ENCODE results near the gene TMSB4X.
"Not testable (repeated sequence)": the region's sequence is repeated elsewhere in the genome, so short reads cannot be mapped to it uniquely, and the experiment has no call there.

Gene TMSB4X

DNA sequence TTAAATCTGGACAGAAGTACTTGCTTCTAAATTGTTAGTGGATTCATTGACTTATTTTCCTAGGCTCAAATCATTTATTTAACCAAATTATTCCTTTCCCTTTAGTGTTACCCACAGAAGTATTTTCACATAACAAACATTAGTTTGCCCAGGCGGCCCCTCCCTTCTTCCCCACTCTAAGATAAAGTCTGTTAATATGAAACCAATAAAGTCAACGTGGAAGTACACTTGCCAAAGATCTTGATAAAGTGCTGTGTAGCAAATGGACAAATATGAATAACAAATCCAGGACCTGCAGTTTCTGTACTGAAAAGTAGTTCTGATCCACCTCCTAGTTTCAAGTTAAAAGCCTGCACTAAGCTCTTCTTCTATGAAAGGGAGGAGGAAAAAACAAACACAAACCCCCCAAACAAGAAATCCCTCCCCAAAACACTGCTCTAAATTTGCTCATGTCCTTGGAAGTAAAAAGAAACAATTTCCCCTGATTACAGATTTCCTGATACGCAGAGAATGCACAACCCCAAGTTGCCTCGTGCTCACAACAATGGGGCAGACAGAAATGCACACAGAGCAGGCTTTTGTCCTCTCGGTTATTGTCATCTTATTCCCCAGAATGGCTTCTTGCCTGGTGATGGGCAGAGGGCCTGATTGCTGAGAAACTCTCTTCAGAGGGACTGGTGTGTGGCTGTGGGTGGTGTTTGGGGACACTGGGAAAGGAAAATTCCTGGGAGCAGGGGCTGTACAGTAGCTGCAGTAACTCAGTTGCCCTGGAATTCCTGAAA is 23.2 kb downstream of the TMSB4X start:
- no peak for DNase-seq (ENCODE audit: low spot score)

DNA sequence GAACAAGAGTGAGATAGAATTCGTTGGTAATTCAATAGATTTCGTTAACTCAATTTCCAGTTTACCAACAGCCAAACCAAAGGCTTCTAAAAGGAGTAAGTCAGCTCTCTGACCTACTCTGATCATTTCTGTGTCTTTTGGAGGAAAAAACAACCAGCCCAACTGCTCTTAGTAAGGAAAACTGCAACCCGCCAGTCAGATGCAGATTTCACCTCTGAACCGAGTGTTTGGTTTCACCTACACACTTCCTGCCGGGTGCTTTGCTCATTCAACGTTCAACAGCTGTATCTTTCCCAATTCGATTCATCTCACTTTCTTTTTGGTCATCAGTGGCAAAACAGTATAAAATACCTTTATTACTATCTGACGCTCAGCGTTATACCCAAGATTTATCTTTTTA is 24.5 kb downstream of the TMSB4X start:
- DNase-seq (ENCODE audit: low spot score) = no peak

DNA sequence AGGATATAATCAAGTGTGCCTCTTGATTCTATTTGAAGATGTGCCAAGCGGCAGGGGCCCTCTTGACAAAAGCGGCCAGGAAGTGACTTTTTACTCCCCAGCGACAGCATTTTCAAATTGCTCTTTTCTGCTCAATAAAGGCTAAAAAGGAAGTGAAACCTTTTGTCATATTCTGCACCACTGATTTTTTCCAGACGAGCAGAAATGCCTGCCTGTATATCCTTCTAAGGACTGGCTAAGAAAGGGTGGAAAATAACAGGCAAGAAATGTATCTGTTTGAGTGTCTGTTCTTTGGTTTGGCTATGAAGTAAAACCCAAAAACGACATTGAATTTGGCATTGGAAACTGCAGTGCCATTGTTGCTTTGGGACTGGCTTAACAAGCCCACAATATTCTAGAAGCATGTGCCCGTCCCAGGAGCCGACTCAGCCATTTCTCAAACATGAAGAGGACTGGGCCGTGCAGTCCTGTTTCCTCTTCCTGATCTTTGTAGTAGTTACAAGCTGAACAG is 25.4 kb downstream of the TMSB4X start:
- no peak for DNase-seq (ENCODE audit: low spot score)

DNA sequence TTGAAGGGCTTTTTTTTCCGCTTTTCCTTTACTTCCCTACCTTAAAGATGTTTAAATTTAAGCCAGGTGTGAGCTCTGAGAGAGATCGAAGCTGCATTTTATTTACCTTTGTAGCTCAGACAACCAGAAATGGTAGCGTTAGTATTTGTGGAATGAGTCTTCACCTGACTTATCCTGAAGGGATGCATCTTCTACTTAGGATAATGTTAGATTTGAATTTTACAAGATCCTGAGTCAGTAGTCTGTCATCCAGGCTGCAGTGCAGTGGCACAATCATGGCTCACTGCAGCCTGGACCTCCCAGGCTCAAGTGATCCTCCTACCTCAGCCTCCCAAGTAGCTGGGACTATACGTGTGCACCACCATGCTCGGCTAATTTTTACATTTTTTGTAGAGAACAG is 26.2 kb downstream of the TMSB4X start:
- no peak for DNase-seq (ENCODE audit: low spot score)

GRCh38 chrX:13001961-13002671 is 27.2 kb downstream of the TMSB4X start:
- DNase-seq (ENCODE audit: low spot score) = peak; percentile 86

DNA sequence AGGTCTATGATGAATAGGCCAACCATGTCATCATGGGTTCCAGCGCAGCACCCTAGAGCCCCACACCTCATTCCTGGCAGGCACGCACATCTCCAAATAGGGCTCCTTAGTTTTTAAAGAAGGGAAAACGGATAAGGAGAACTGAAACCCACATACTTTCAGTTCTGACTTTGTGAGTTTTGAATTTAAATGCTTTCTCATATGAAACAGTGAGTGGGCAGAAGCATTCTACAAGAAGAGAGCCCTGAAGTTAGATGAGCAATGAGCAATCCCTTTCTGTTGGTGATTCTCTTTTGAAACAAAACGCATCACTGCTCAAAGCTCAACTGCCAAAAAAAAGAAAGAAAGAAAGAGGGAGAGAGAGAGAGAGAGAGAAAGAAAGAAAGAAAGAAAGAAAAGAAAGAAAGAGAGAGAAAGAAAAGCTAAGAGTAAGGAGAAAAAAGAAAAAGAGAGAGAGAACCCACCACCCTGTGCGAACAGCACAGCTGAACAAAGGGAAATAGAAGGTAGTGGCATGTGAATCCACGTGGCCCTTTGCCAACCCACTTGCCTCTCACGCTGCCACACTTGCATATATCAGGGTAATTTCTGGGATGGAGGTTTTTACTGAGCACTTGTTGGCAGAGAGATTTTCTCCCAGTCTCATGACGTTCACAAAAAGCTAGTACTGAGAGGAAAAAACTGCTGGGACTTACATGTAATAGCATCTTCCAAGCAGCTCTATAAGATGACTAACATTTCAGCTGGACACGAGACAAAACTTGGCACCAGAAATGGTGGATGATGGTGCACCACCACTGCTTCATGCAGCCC is 31.0 kb downstream of the TMSB4X start:
- DNase-seq (ENCODE audit: low spot score) = no peak

DNA sequence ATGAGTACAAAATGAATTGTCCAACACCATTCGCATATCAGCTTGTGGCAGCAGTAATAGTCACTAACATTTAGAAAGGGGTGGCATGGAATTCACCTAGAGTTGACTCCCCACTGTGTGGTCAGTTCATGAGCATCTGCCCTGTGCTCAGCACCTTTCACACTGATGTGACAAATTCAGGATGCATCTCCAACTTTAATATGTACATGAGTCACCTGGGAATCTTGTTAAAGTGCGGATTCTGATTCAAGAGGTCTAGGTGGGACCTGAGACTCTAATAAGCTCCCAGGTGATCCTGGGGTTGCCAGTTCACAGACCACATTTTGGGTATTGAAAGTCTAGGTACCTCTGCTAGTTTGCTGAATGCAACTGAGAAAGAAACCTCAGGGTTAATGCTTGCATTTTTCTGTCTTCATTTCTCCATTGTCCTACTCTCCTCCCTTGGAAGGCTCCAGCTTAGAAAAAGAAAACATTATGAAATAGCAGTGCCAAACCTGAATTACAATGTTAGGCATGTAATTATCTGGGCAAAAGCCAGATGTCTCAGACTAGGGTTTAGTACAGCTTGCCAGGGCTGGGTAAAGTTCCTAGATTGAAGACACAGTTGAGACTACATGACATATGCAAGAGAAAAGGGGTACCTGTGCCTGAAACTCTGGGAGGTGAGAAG is 32.7 kb downstream of the TMSB4X start:
- no peak for DNase-seq (ENCODE audit: low spot score)

DNA sequence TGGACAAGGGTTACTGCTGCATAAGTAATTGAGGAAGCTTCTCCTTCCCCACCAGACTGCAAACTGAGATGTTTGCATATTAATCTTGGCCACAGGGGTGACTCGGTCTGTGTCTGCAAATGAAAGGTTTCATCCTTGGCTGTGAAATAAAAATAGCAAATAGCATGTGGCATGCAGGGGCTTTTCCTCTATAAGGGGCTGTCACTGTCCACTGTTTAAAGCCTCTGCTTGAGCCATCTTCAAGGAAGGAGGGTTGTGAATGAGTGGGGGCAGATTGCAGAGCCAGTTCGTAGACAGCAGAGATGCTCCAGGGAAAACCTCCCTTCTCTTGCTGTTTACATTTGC is 33.3 kb downstream of the TMSB4X start:
- no peak for DNase-seq (ENCODE audit: low spot score)

- no peak for DNase-seq (ENCODE audit: low spot score)
Observed at GRCh38 chrX:13008851-13009250, 33.9 kb downstream of the TMSB4X start.

DNA sequence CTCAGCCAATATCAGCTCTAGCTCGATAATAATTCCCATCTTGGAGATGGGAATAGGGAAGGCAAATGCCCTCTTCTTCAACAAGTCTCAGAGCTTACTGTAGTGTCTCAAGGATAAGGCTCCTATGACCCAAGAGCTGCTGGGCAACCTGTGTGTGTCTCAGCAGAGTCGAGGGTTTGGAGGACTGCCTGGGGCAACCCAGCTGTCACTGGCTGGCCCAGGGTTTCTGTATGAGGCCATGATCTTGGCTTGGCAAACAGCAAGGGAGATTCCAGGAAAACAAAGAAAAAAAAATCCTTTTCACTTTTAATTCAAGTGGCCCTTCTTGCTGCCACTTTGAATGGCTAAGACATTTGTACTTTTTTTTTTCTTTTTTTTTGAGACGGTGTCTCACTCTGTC is 34.4 kb downstream of the TMSB4X start:
- no peak for DNase-seq (ENCODE audit: low spot score)

- DNase-seq (ENCODE audit: low spot score) = no peak
Observed at GRCh38 chrX:13009844-13010243, 34.9 kb downstream of the TMSB4X start.

DNA sequence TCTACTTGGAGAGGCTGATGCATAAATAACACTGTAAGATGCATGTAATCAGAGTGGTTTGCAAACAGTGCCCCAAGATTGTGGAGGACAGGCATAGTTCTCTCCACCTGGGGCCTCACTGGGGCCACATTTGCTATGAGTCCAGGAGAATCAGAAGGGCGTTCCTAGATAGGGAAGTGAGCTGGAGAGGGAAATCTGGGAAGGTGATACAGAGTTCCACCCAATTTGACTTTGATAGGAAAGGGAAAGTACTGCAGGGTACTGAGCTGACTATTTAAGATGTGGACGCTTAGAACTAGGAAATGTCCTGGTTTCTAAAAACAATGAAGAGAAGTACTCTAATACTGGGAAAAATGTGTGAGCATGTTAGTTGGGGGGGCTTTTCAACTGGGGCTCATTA is 35.6 kb downstream of the TMSB4X start:
- DNase-seq (ENCODE audit: low spot score) = no peak

- DNase-seq (ENCODE audit: low spot score) = no peak
Observed at GRCh38 chrX:13013363-13014110, 38.6 kb downstream of the TMSB4X start.

GRCh38 chrX:13014111-13015096 is 39.5 kb downstream of the TMSB4X start:
- DNase-seq (ENCODE audit: low spot score) = peak; percentile 20

DNA sequence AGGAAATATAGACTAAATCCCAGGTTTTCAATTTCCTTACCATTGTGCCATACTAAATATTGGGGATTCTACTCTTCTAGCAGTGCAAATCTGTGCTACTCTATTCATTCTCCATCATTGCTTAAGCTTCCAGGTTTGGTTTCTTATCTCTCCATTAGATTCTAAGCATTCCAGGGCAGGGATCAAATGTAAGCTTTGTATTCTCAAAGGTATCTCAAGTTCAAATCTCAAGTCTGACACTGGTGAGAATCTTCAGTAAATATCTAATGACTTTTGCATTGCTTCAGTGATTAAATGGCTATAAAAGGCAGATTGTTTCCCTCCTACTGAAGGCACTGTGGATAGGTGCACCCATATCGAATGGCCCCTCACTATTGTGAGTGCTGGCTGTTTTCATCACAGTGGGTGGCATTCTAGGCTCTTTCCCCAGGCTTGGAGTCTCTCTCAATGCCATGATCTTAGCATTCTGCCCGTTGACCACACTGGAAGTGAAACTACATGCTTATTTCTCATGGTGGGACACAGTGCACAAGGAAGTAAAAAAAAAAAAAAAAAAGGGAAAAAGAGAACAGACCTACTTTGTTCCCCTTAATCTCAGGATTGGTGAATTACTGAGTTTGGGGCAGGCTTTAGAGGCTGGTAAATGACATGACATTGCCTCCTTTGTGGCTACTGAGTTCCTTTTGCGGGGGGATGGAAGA is 40.8 kb downstream of the TMSB4X start:
- no peak for DNase-seq (ENCODE audit: low spot score)

- not testable (repeated sequence) for DNase-seq (ENCODE audit: low spot score)
Observed at GRCh38 chrX:13016731-13017130, 41.8 kb downstream of the TMSB4X start.

GRCh38 chrX:13022926-13023325 is 48.0 kb downstream of the TMSB4X start:
- no peak for DNase-seq (ENCODE audit: low spot score)

- no peak for DNase-seq (ENCODE audit: low spot score)
Observed at GRCh38 chrX:13023567-13023966, 48.7 kb downstream of the TMSB4X start.

DNA sequence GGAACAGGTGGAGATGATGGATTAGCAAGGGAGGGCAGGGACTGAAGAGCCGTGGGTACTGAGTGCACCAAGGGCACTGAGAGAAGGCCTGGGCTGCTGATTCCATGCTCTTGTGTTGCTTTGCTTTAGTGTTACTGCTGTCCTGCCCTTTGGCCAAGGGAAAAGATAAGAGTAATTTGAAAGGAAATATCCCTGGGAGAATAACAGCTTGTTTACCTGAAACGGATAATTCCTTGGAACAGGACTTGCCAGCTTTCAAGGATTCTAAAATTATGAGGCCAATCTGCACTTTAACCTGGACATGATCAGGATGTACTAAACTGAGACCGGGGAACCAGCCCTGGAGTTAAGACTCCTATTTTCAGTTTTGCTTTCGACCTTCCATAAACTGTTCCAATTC is 49.1 kb downstream of the TMSB4X start:
- no peak for DNase-seq (ENCODE audit: low spot score)

DNA sequence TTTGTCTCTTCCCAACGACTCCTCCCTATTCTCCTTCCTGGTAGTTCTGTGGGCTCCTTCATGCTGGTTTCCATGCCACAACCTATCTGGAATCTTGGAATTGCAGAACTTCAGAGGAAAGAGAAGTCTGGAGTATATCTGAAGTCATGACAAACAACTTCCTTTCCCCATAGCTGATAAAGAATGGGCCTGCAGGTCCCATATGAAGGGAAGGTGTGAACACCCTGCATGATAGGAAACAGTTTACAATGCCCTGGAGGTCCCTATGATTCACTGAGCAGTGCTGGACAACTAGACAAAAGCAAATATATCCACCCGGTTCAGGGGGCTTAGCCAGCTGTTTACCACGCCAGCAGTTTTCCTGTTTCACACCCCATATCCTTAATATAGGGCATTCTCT is 50.1 kb downstream of the TMSB4X start:
- no peak for DNase-seq (ENCODE audit: low spot score)

Data from SW480 (cell line).